ENCODE measurements around the gene CDT1.
A peak's percentile ranks its signal among the peaks of the same experiment; 100 is the strongest.

The CDT1 gene

GRCh38 chr16:88803264-88803987 is at the start of gene CDT1:
TSS of gene CDT1 (plus strand) at chr16:88803789. CDS start at chr16:88803832, 43 bp downstream.
- peak; percentile 65 for DNase-seq (ENCODE audit: low spot score)

GRCh38 chr16:88754109-88754911 is 49.3 kb upstream of the CDT1 start:
- no peak for DNase-seq (ENCODE audit: low spot score)

GRCh38 chr16:88754912-88755744 is 48.5 kb upstream of the CDT1 start:
- DNase-seq (ENCODE audit: low spot score), result peak; percentile 29

- no peak for DNase-seq (ENCODE audit: low spot score)
Measured at GRCh38 chr16:88755745-88756443, 47.7 kb upstream of the CDT1 start.

GRCh38 chr16:88758227-88758943 is 45.2 kb upstream of the CDT1 start:
- no peak for DNase-seq (ENCODE audit: low spot score)

GRCh38 chr16:88758944-88759244 is 44.7 kb upstream of the CDT1 start:
- no peak for DNase-seq (ENCODE audit: low spot score)

- DNase-seq (ENCODE audit: low spot score), result no peak
Measured at GRCh38 chr16:88759245-88759975, 44.2 kb upstream of the CDT1 start.

GRCh38 chr16:88759976-88760350 is 43.6 kb upstream of the CDT1 start:
- DNase-seq (ENCODE audit: low spot score), result no peak

- DNase-seq (ENCODE audit: low spot score), result peak; percentile 30
Measured at GRCh38 chr16:88760424-88761142, 43.0 kb upstream of the CDT1 start.

GRCh38 chr16:88761143-88761534 is 42.5 kb upstream of the CDT1 start:
- no peak for DNase-seq (ENCODE audit: low spot score)

GRCh38 chr16:88761830-88762229 is 41.8 kb upstream of the CDT1 start:
- no peak for DNase-seq (ENCODE audit: low spot score)

GRCh38 chr16:88762258-88762870 is 41.2 kb upstream of the CDT1 start:
- DNase-seq (ENCODE audit: low spot score), result no peak

- no peak for DNase-seq (ENCODE audit: low spot score)
Measured at GRCh38 chr16:88762941-88763340, 40.6 kb upstream of the CDT1 start.

- DNase-seq (ENCODE audit: low spot score), result peak; percentile 50
Measured at GRCh38 chr16:88763502-88764053, 40.0 kb upstream of the CDT1 start.

- no peak for DNase-seq (ENCODE audit: low spot score)
Measured at GRCh38 chr16:88764080-88764479, 39.5 kb upstream of the CDT1 start.

GRCh38 chr16:88764913-88765349 is 38.7 kb upstream of the CDT1 start:
- no peak for DNase-seq (ENCODE audit: low spot score)

- DNase-seq (ENCODE audit: low spot score), result no peak
Measured at GRCh38 chr16:88766975-88767374, 36.6 kb upstream of the CDT1 start.

GRCh38 chr16:88767546-88768070 is 36.0 kb upstream of the CDT1 start:
- DNase-seq (ENCODE audit: low spot score), result no peak

Measured in cerebellar cortex (tissue), 1 donor.